GM12873 (cell line): Measurements from ENCODE around the gene DOCK8.

Experiments used
- CTCF ChIP-seq: IDR thresholded peaks from 2 replicates; pipeline ENCODE4 v1.5.1; 2012; ENCODE audit warnings: low read depth, mild to moderate bottlenecking, moderate library complexity, low read length, control low read depth; ENCODE audit not compliant: insufficient read depth; ENCODE audit errors: missing control alignments

The DOCK8 gene

GRCh38 chr9:242461-243080, 27.9 kb downstream of the DOCK8 start:
- TF ChIP-seq CTCF, result no peak

GRCh38 chr9:248278-248961, 33.8 kb downstream of the DOCK8 start:
- no peak for TF ChIP-seq CTCF

- no peak for TF ChIP-seq CTCF
These were observed 34.4 kb downstream of the DOCK8 start for GRCh38 chr9:249025-249424.

- no peak for TF ChIP-seq CTCF
These were observed 35.4 kb downstream of the DOCK8 start for GRCh38 chr9:250039-250438.

GRCh38 chr9:250625-251024, 36.0 kb downstream of the DOCK8 start:
- no peak for TF ChIP-seq CTCF

- no peak for TF ChIP-seq CTCF
These were observed 36.7 kb downstream of the DOCK8 start for GRCh38 chr9:251398-251797.

GRCh38 chr9:253539-253938, 38.9 kb downstream of the DOCK8 start:
- no peak for TF ChIP-seq CTCF
